ENCODE measurements around the gene TENM4.

GRCh38 chr11:78720281-78720989 is 720.4 kb downstream of the TENM4 start:
- no peak for TF ChIP-seq SP1 (IDR thresholded peaks at IDR 0.05)
- TF ChIP-seq L3MBTL2 (conservative IDR thresholded peaks at IDR 0.05) = no peak
- no peak for TF ChIP-seq FOXM1 (IDR thresholded peaks at IDR 0.05; ENCODE audit: borderline replicate concordance)
- TF ChIP-seq SUZ12 (IDR thresholded peaks at IDR 0.05) = no peak
- TF ChIP-seq BHLHE40 (IDR thresholded peaks at IDR 0.05; ENCODE audit: borderline replicate concordance) = no peak
- TF ChIP-seq ZNF384 (IDR thresholded peaks at IDR 0.05) = no peak

All from HEK293T (cell line).